Panc1 (cell line): ENCODE measurements around the gene DBH.

ENCODE experiments used
- POLR2AphosphoS5 ChIP-seq: IDR thresholded peaks from 2 replicates; pipeline ENCODE4 v1.6.1; 2012; ENCODE audit warnings: mild to moderate bottlenecking, low read depth, low read length, moderate library complexity
- SIN3A ChIP-seq: IDR thresholded peaks from 2 replicates; pipeline ENCODE4 v1.6.1; 2012; ENCODE audit warnings: low read depth, mild to moderate bottlenecking, low read length, moderate library complexity, borderline replicate concordance; ENCODE audit not compliant: insufficient read depth
- TF ChIP-seq, protein P1 (sequence below): fragments of 450-650 bp; IDR thresholded peaks from 2 replicates; pipeline ENCODE4 v1.5.1; 2017; ENCODE audit warnings: mild to moderate bottlenecking
- TF ChIP-seq, protein P2 (sequence below), 2 experiments: IDR thresholded peaks; 2 replicates each; pipeline ENCODE4 v1.6.1; 2011 to 2012; ENCODE audit warnings: low read depth in 2 of 2, control low read depth in 1 of 2, low read length in 1 of 2, mild to moderate bottlenecking in 1 of 2, moderate library complexity in 1 of 2; ENCODE audit not compliant: insufficient read depth in 1 of 2

DNA sequence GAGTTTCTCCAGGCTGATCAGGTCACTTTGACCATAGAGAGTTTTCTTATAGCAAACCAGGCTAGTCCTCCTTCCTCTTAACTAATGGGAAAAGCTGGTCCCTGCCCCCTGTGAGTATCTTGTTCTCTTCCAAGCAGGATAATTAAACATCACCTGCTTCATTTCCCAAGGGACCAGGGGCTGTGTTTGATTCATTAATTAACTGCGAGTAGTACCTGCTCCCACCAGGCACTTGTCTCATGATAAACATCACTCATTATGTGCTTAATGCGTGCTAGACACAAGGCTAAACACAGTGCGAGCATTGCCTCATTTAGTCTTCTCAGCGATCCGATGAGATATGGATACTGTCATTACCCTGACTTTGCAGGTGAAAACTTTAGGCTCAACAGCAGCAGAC, 25.3 kb upstream of the DBH start:
- TF ChIP-seq, protein P1, sequence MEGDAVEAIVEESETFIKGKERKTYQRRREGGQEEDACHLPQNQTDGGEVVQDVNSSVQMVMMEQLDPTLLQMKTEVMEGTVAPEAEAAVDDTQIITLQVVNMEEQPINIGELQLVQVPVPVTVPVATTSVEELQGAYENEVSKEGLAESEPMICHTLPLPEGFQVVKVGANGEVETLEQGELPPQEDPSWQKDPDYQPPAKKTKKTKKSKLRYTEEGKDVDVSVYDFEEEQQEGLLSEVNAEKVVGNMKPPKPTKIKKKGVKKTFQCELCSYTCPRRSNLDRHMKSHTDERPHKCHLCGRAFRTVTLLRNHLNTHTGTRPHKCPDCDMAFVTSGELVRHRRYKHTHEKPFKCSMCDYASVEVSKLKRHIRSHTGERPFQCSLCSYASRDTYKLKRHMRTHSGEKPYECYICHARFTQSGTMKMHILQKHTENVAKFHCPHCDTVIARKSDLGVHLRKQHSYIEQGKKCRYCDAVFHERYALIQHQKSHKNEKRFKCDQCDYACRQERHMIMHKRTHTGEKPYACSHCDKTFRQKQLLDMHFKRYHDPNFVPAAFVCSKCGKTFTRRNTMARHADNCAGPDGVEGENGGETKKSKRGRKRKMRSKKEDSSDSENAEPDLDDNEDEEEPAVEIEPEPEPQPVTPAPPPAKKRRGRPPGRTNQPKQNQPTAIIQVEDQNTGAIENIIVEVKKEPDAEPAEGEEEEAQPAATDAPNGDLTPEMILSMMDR: no peak
- TF ChIP-seq POLR2AphosphoS5 (no peak), SIN3A (no peak)
- TF ChIP-seq, protein P2, sequence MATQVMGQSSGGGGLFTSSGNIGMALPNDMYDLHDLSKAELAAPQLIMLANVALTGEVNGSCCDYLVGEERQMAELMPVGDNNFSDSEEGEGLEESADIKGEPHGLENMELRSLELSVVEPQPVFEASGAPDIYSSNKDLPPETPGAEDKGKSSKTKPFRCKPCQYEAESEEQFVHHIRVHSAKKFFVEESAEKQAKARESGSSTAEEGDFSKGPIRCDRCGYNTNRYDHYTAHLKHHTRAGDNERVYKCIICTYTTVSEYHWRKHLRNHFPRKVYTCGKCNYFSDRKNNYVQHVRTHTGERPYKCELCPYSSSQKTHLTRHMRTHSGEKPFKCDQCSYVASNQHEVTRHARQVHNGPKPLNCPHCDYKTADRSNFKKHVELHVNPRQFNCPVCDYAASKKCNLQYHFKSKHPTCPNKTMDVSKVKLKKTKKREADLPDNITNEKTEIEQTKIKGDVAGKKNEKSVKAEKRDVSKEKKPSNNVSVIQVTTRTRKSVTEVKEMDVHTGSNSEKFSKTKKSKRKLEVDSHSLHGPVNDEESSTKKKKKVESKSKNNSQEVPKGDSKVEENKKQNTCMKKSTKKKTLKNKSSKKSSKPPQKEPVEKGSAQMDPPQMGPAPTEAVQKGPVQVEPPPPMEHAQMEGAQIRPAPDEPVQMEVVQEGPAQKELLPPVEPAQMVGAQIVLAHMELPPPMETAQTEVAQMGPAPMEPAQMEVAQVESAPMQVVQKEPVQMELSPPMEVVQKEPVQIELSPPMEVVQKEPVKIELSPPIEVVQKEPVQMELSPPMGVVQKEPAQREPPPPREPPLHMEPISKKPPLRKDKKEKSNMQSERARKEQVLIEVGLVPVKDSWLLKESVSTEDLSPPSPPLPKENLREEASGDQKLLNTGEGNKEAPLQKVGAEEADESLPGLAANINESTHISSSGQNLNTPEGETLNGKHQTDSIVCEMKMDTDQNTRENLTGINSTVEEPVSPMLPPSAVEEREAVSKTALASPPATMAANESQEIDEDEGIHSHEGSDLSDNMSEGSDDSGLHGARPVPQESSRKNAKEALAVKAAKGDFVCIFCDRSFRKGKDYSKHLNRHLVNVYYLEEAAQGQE (IDR thresholded peaks at IDR 0.05; ENCODE audit: insufficient read depth in 1 of 2, low read depth in 2 of 2, low read length in 1 of 2): no peak
